ENCODE data around the gene C3. TPM values are rescaled to one million over a fixed set of nuclear protein-coding genes. Genes with fewer than 3 reads are reported as not detected.

C3 gene
- total RNA-seq, 4 donors from 2014 or later: 28.8 to 155 (median 79.6) TPM

- DNase-seq (ENCODE audit: low spot score in 2 of 2): no peak
- TF ChIP-seq CTCF (IDR thresholded peaks at IDR 0.05) (no peak), POLR2A (IDR thresholded peaks at IDR 0.05) (no peak)
- intact Hi-C loops (cut with DNase I; ENCODE audit: low total_unique reads): no loop called here
- no peak overlapping the region for H3K4me3 ChIP-seq (ENCODE audit: low read depth, poor library complexity, severe bottlenecking)
- 90 to 93% methylated on average over 21 of the region's 21 CpGs for WGBS, 2 donors
Measured at GRCh38 chr19:6732803-6733337, 12.4 kb upstream of the C3 start.

- intact Hi-C loops (cut with DNase I; ENCODE audit: low total_unique reads): no loop called here
- H3K4me3 ChIP-seq (ENCODE audit: low read depth, poor library complexity, severe bottlenecking): no peak overlapping the region
- WGBS, 2 donors: 88 to 93% methylated on average over 17 to 22 of the region's 22 CpGs
- DNase-seq (ENCODE audit: low spot score in 2 of 2): no peak
- TF ChIP-seq POLR2A (IDR thresholded peaks at IDR 0.05) (no peak), CTCF (IDR thresholded peaks at IDR 0.05) (no peak)
Measured at GRCh38 chr19:6731822-6732221, 11.4 kb upstream of the C3 start.

- no peak overlapping the region for H3K4me3 ChIP-seq (ENCODE audit: low read depth, poor library complexity, severe bottlenecking)
Measured at GRCh38 chr19:6730941-6731670, 10.7 kb upstream of the C3 start.

GRCh38 chr19:6730153-6730804 lies 9.8 kb upstream of the C3 start:
- WGBS, 2 donors: 77 to 80% methylated on average over 26 to 27 of the region's 27 CpGs
- H3K4me3 ChIP-seq (ENCODE audit: low read depth, poor library complexity, severe bottlenecking): no peak overlapping the region
- no peak for DNase-seq (ENCODE audit: low spot score in 2 of 2)
- TF ChIP-seq CTCF (IDR thresholded peaks at IDR 0.05) (no peak), POLR2A (IDR thresholded peaks at IDR 0.05) (no peak)
- intact Hi-C loops (cut with DNase I; ENCODE audit: low total_unique reads): no loop called here

More at GRCh38 chr19:6730941-6731670, 10.7 kb upstream of the C3 start:
- 90 to 93% methylated on average over 30 of the region's 30 CpGs for WGBS, 2 donors
- TF ChIP-seq POLR2A (IDR thresholded peaks at IDR 0.05): no peak
- TF ChIP-seq CTCF (IDR thresholded peaks at IDR 0.05): no peak
- intact Hi-C loops (cut with DNase I; ENCODE audit: low total_unique reads): no loop called here
- no peak for DNase-seq (ENCODE audit: low spot score in 2 of 2)

- DNase-seq (ENCODE audit: low spot score in 2 of 2): no peak
- TF ChIP-seq CTCF (IDR thresholded peaks at IDR 0.05): no peak
- TF ChIP-seq POLR2A (IDR thresholded peaks at IDR 0.05): no peak
- intact Hi-C loops (cut with DNase I; ENCODE audit: low total_unique reads): no loop called here
- no peak overlapping the region for H3K4me3 ChIP-seq (ENCODE audit: low read depth, poor library complexity, severe bottlenecking)
- WGBS, 2 donors: 93 to 95% methylated on average over 23 of the region's 23 CpGs
Measured at GRCh38 chr19:6729573-6730152, 9.2 kb upstream of the C3 start.
